WTC11 (cell line): ENCODE measurements around the gene SLC47A1. TPM values are rescaled to one million over a fixed set of nuclear protein-coding genes. Genes with fewer than 3 reads are reported as not detected.

Source experiments
- ATAC-seq: fragments of 200-7000 bp; cut with Tn5 transposase; 2 replicates; pipeline ENCODE4 v1.10.0; 2021; ENCODE audit warnings: mild to moderate bottlenecking, moderate library complexity
- CTCF ChIA-PET: fragments of 300-600 bp; sonication (Branson Sonifier 250); formaldehyde crosslinking; loops from one replicate; lab custom pipeline; 2021; ENCODE audit warnings: antibody characterized with exemption; lab: Charles Lee
- POLR2A ChIA-PET: fragments of 350-600 bp; sonication (Branson Sonifier 250); formaldehyde crosslinking; loops from one replicate; lab custom pipeline; 2021; ENCODE audit warnings: antibody characterized with exemption; lab: Charles Lee
- DNase-seq: peaks from one replicate; pipeline ENCODE4 v3.0.0; 2021; ENCODE audit warnings: low spot score
- H3K27ac Mint-ChIP-seq: 2 replicates; pipeline ENCODE4 v1.8.0; 2021; ENCODE audit warnings: mixed read lengths
- H3K27me3 Mint-ChIP-seq: 2 replicates; pipeline ENCODE4 v1.8.0; 2021; ENCODE audit warnings: low read depth, mild to moderate bottlenecking, moderate library complexity, mixed read lengths
- H3K36me3 Mint-ChIP-seq: 2 replicates; pipeline ENCODE4 v1.8.0; 2021; ENCODE audit warnings: mixed read lengths
- H3K4me1 Mint-ChIP-seq: 2 replicates; pipeline ENCODE4 v1.8.0; 2022; ENCODE audit warnings: mixed read lengths
- H3K4me3 Mint-ChIP-seq: 2 replicates; pipeline ENCODE4 v1.8.0; 2021; ENCODE audit warnings: mild to moderate bottlenecking, moderate library complexity, mixed read lengths
- H3K9me3 Mint-ChIP-seq: 2 replicates; pipeline ENCODE4 v1.8.0; 2021; ENCODE audit warnings: mixed read lengths
- CTCF ChIP-seq: fragments of 200-600 bp; IDR thresholded peaks from 2 replicates; pipeline ENCODE4 v1.8.0; 2022; ENCODE audit warnings: antibody characterized with exemption
- FOXP4 ChIP-seq: sonication (generic); formaldehyde crosslinking; IDR thresholded peaks from 2 replicates; pipeline ENCODE4 v1.8.0; 2022; ENCODE audit warnings: mild to moderate bottlenecking, missing genetic modification reagents
- GABPB1 ChIP-seq: sonication (generic); formaldehyde crosslinking; IDR thresholded peaks from 2 replicates; pipeline ENCODE4 v1.8.1; 2023; ENCODE audit warnings: mild to moderate bottlenecking, missing genetic modification reagents
- NFYB ChIP-seq: sonication (generic); formaldehyde crosslinking; conservative IDR thresholded peaks from 2 replicates; pipeline ENCODE4 v1.8.0; 2022; ENCODE audit warnings: low read depth, missing genetic modification reagents
- PRDM15 ChIP-seq: sonication (generic); formaldehyde crosslinking; IDR thresholded peaks from 2 replicates; pipeline ENCODE4 v1.8.0; 2022; ENCODE audit warnings: missing genetic modification reagents
- SP1 ChIP-seq: sonication (generic); formaldehyde crosslinking; conservative IDR thresholded peaks from 2 replicates; pipeline ENCODE4 v1.8.1; 2022; ENCODE audit warnings: missing genetic modification reagents
- TEAD1 ChIP-seq: sonication (generic); formaldehyde crosslinking; IDR thresholded peaks from 2 replicates; pipeline ENCODE4 v1.8.0; 2022; ENCODE audit warnings: mild to moderate bottlenecking, missing genetic modification reagents
- total RNA-seq: library from RNA; stranded (reverse); gene quantifications from 3 replicates; pipeline ENCODE4 v1.2.3, GENCODE V29; 2021
- TF ChIP-seq, protein P1 (sequence below): sonication (generic); formaldehyde crosslinking; IDR thresholded peaks from 2 replicates; pipeline ENCODE4 v1.8.0; 2023; ENCODE audit warnings: mild to moderate bottlenecking, missing genetic modification reagents
- TF ChIP-seq, protein P2 (sequence below): sonication (generic); formaldehyde crosslinking; conservative IDR thresholded peaks from 2 replicates; pipeline ENCODE4 v1.8.1; 2022; ENCODE audit warnings: mild to moderate bottlenecking, missing genetic modification reagents
- TF ChIP-seq, protein P3 (sequence below): sonication (generic); formaldehyde crosslinking; IDR thresholded peaks from 2 replicates; pipeline ENCODE4 v1.8.0; 2022; ENCODE audit warnings: mild to moderate bottlenecking, missing genetic modification reagents
- TF ChIP-seq, protein P4 (sequence below): fragments of 250-450 bp; sonication (Bioruptor Pico); IDR thresholded peaks from 2 replicates; pipeline ENCODE4 v1.9.0; 2021; ENCODE audit warnings: mild to moderate bottlenecking
- TF ChIP-seq, protein P5 (sequence below): fragments of 250-450 bp; sonication (Bioruptor Pico); IDR thresholded peaks from 2 replicates; pipeline ENCODE4 v1.9.0; 2021; ENCODE audit warnings: mild to moderate bottlenecking, borderline replicate concordance

SLC47A1 gene
- total RNA-seq, 1 experiment from 2014 or later = 2.5 TPM

GRCh38 chr17:19539040-19539399 is 5.4 kb downstream of the SLC47A1 start (continued):
- TF ChIP-seq, protein P1, sequence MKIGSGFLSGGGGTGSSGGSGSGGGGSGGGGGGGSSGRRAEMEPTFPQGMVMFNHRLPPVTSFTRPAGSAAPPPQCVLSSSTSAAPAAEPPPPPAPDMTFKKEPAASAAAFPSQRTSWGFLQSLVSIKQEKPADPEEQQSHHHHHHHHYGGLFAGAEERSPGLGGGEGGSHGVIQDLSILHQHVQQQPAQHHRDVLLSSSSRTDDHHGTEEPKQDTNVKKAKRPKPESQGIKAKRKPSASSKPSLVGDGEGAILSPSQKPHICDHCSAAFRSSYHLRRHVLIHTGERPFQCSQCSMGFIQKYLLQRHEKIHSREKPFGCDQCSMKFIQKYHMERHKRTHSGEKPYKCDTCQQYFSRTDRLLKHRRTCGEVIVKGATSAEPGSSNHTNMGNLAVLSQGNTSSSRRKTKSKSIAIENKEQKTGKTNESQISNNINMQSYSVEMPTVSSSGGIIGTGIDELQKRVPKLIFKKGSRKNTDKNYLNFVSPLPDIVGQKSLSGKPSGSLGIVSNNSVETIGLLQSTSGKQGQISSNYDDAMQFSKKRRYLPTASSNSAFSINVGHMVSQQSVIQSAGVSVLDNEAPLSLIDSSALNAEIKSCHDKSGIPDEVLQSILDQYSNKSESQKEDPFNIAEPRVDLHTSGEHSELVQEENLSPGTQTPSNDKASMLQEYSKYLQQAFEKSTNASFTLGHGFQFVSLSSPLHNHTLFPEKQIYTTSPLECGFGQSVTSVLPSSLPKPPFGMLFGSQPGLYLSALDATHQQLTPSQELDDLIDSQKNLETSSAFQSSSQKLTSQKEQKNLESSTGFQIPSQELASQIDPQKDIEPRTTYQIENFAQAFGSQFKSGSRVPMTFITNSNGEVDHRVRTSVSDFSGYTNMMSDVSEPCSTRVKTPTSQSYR = no peak
- TF ChIP-seq SP1 (CRISPR knock-in tag) (no peak), GABPB1 (CRISPR knock-in tag) (no peak), CTCF (no peak)

DNA sequence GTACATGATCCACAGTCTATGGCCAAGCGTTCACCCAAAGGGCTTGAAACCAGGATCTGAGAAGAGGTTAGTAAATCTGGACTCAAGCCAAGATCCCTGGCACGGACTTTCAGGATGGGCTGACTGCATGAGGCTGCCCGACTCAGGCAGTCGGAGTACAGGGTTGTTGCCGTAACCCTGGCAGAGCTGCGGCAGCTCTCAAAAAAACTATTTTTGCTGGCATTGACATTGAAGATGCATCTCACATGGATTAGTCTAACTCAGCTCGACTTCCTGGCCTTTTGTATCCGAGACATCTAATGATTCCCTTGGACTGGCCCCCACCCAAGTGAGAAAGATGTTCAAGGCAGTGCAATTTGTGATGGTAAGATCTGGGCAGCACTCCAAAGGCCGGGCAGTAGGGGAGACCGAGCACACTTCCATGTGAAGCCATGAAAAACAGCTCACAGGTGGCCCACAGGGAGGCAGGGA is 6.2 kb downstream of the SLC47A1 start:
- H3K27me3 Mint-ChIP-seq = peaks cover 11% of the 10 kb centered on the region
- DNase-seq = no peak
- ATAC-seq = no peak
- POLR2A ChIA-PET = no interaction called here
- no peaks in the 10 kb centered on the region for H3K9me3 Mint-ChIP-seq
- no peak overlapping the region for H3K4me3 Mint-ChIP-seq
- CTCF ChIA-PET = interaction anchor here (0.6 to 1.3 kb wide), 2 partner anchors 10 to 44 kb away, joined by 4 to 5 read pairs; no protein-coding TSS in a partner anchor
- H3K36me3 Mint-ChIP-seq = no peaks in the 10 kb centered on the region
- H3K4me1 Mint-ChIP-seq = peaks cover 38% of the 10 kb centered on the region
- H3K27ac Mint-ChIP-seq = no peak overlapping the region
- TF ChIP-seq NFYB = no peak
- no peak for TF ChIP-seq GABPB1 (CRISPR knock-in tag)
- no peak for TF ChIP-seq PRDM15 (CRISPR knock-in tag)
- TF ChIP-seq TEAD1 = no peak
- no peak for TF ChIP-seq CTCF
- TF ChIP-seq, protein P2, sequence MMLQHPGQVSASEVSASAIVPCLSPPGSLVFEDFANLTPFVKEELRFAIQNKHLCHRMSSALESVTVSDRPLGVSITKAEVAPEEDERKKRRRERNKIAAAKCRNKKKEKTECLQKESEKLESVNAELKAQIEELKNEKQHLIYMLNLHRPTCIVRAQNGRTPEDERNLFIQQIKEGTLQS (CRISPR knock-in tag) = no peak
- TF ChIP-seq, protein P3, sequence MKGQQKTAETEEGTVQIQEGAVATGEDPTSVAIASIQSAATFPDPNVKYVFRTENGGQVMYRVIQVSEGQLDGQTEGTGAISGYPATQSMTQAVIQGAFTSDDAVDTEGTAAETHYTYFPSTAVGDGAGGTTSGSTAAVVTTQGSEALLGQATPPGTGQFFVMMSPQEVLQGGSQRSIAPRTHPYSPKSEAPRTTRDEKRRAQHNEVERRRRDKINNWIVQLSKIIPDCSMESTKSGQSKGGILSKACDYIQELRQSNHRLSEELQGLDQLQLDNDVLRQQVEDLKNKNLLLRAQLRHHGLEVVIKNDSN = no peak
- TF ChIP-seq, protein P4, sequence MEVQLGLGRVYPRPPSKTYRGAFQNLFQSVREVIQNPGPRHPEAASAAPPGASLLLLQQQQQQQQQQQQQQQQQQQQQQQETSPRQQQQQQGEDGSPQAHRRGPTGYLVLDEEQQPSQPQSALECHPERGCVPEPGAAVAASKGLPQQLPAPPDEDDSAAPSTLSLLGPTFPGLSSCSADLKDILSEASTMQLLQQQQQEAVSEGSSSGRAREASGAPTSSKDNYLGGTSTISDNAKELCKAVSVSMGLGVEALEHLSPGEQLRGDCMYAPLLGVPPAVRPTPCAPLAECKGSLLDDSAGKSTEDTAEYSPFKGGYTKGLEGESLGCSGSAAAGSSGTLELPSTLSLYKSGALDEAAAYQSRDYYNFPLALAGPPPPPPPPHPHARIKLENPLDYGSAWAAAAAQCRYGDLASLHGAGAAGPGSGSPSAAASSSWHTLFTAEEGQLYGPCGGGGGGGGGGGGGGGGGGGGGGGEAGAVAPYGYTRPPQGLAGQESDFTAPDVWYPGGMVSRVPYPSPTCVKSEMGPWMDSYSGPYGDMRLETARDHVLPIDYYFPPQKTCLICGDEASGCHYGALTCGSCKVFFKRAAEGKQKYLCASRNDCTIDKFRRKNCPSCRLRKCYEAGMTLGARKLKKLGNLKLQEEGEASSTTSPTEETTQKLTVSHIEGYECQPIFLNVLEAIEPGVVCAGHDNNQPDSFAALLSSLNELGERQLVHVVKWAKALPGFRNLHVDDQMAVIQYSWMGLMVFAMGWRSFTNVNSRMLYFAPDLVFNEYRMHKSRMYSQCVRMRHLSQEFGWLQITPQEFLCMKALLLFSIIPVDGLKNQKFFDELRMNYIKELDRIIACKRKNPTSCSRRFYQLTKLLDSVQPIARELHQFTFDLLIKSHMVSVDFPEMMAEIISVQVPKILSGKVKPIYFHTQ (CRISPR knock-in tag) = no peak
- TF ChIP-seq FOXP4 (CRISPR knock-in tag) = no peak
- TF ChIP-seq, protein P5, sequence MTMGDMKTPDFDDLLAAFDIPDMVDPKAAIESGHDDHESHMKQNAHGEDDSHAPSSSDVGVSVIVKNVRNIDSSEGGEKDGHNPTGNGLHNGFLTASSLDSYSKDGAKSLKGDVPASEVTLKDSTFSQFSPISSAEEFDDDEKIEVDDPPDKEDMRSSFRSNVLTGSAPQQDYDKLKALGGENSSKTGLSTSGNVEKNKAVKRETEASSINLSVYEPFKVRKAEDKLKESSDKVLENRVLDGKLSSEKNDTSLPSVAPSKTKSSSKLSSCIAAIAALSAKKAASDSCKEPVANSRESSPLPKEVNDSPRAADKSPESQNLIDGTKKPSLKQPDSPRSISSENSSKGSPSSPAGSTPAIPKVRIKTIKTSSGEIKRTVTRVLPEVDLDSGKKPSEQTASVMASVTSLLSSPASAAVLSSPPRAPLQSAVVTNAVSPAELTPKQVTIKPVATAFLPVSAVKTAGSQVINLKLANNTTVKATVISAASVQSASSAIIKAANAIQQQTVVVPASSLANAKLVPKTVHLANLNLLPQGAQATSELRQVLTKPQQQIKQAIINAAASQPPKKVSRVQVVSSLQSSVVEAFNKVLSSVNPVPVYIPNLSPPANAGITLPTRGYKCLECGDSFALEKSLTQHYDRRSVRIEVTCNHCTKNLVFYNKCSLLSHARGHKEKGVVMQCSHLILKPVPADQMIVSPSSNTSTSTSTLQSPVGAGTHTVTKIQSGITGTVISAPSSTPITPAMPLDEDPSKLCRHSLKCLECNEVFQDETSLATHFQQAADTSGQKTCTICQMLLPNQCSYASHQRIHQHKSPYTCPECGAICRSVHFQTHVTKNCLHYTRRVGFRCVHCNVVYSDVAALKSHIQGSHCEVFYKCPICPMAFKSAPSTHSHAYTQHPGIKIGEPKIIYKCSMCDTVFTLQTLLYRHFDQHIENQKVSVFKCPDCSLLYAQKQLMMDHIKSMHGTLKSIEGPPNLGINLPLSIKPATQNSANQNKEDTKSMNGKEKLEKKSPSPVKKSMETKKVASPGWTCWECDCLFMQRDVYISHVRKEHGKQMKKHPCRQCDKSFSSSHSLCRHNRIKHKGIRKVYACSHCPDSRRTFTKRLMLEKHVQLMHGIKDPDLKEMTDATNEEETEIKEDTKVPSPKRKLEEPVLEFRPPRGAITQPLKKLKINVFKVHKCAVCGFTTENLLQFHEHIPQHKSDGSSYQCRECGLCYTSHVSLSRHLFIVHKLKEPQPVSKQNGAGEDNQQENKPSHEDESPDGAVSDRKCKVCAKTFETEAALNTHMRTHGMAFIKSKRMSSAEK = no peak
